Measurements from ENCODE around the gene FSTL4. TPM values are rescaled to one million over a fixed set of nuclear protein-coding genes. Genes with fewer than 3 reads are reported as not detected.

FSTL4 gene
- total RNA-seq, 2 experiments from 2014 or later = 0.36 TPM; not detected in 1

DNA sequence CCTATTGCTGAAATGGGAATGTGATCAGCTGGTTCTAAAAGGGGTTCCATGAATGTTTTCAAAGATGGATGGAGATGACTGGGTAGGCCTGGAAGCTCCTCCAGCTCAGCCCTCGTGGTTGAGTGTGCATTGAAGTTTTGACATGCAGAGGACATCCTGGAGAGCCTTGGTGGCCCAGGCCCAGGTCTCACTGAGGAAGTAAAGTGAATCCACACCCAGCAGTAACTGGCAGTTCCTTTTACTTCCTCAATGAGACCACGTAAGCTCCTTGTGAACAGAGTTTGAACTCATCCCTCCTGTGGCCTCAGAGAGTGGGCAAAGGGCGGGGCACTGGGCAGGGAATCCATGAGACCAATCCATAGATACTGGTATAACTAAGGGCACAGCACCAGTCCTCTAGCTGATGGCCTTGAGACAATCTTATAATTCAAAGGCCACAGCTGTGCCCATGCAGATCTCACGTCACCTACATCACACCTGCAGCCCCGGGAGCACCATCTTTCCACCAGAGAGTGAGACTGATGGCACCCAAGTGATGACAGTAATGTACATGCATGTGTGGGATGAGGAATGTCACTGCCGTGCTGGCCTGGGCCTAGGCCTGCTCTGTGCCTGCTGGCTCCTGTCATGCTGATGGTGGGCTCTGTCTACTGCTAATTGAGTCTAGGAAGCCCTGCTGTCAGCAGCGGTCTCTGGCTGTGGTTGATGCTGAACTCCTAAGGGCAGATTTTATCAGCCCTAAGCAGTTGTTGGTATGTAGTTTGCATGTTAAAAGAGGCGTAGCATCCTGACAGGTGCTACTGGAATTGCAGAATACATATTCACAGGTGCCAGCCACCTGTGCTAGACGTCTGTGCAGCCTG lies 257.8 kb downstream of the FSTL4 start:
- Mint-ChIP-seq H3K27ac (no peak overlapping the region), H3K4me1 (ENCODE audit: low read depth) (no peaks in the 10 kb centered on the region), H3K36me3 (no peaks in the 10 kb centered on the region), H3K27me3 (no peaks in the 10 kb centered on the region), H3K9me3 (no peaks in the 10 kb centered on the region), H3K4me3 (no peak overlapping the region)
- DNase-seq = no peak
- ChIA-PET POLR2A (no interaction called here), CTCF (no interaction called here)
- intact Hi-C loops (cut with micrococcal nuclease) = no loop called here

DNA sequence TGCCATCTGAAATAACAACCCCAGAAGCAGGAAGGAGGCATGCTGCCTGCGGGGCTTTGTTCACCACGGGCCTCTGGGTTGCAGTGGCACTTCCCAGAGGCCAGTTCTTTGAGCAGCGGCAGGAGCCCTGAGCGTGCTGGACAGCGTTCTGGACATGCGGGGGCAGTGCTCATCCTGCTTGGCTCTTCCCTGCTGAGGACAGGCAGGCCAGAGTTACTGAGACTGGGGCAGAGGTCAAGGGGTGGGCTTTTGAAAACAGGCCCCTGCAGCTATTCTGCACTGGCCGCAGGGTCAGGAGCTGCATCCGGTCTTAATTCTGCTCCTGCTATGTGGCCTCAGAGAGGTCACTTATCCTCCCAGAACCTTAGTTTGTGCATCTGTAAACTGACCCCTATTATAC lies 258.6 kb downstream of the FSTL4 start:
- intact Hi-C loops (cut with micrococcal nuclease) = no loop called here
- CTCF ChIA-PET = no interaction called here

DNA sequence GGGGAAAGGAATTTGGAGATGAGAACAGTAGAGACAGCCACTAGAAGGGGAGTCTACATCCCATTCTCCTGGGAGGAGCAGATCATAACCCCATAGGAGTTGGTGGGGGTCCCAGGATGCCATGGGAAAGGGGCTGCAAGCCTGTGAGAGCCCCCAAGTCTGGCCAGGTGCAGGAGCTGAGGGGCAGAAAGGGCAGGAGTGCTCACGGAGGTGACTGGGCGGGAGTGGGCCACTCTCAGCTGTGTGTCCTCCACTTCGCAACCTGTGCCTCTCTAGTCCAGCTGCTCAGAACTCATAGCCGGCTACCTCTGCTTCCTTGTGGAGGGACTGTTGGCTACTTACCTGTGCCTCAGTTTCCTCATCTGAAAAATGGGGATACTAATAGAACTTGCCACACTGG lies 263.9 kb downstream of the FSTL4 start:
- ChIA-PET POLR2A (no interaction called here), CTCF (interaction anchor here (0.6 kb wide), 1 partner anchor 152 kb away, joined by 3 read pairs; no protein-coding TSS in a partner anchor)
- H3K36me3 Mint-ChIP-seq = no peaks in the 10 kb centered on the region
- H3K4me1 Mint-ChIP-seq (ENCODE audit: low read depth) = no peaks in the 10 kb centered on the region
- no peaks in the 10 kb centered on the region for H3K9me3 Mint-ChIP-seq
- H3K27me3 Mint-ChIP-seq = peaks cover 14% of the 10 kb centered on the region
- intact Hi-C loops (cut with micrococcal nuclease) = no loop called here
- H3K27ac Mint-ChIP-seq = no peak overlapping the region
- no peak overlapping the region for H3K4me3 Mint-ChIP-seq
- no peak for DNase-seq

More for the DNA sequence above, 258.6 kb downstream of the FSTL4 start:
- POLR2A ChIA-PET = no interaction called here
- Mint-ChIP-seq H3K27ac (no peak overlapping the region), H3K4me3 (no peak overlapping the region), H3K9me3 (no peaks in the 10 kb centered on the region), H3K36me3 (no peaks in the 10 kb centered on the region), H3K27me3 (peaks cover 4% of the 10 kb centered on the region), H3K4me1 (ENCODE audit: low read depth) (no peaks in the 10 kb centered on the region)
- DNase-seq = no peak

DNA sequence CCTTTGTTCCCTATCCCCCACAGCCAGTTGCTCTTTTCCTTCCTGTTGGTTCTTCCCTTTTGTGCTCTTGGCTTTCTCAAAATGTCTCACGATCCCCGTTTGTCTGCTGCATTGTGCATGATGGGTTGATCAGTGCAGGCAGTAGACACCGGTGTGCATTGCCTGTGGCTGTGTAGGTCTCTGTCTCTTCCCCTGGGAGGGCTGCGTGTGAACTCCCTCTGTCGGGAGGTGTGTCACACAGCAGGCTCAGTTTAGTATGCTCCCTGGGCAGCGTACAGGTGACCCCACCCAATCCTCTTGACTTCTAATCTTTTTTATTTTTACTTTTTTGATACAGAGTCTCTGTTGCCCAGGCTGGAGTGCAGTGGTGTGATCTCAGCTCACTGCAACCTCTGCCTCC lies 265.3 kb downstream of the FSTL4 start:
- CTCF ChIA-PET = interaction anchor here (0.7 kb wide), 1 partner anchor 86 kb away, joined by 3 read pairs; no protein-coding TSS in a partner anchor
- H3K9me3 Mint-ChIP-seq = no peaks in the 10 kb centered on the region
- no peak overlapping the region for H3K4me3 Mint-ChIP-seq

DNA sequence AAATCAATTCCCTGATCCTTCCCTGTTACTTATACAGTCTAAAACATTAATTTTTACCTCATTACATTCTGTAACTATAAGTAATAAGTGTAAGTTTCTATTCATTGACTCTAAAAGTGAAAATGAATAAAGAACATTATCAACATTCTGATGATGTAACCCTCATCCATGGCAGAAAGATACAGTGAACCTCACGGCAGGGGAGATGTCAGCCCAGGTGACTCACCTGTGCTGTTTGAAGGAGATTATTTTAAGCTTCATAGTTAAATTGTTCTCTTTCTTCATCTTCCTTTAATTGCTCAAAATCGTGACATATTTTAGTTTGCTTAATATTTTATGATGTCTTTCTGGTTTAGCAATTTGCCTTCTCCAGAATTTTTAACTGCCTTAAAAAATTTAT lies 268.1 kb downstream of the FSTL4 start:
- no peak for DNase-seq
- POLR2A ChIA-PET = no interaction called here
- Mint-ChIP-seq H3K4me3 (no peak overlapping the region), H3K9me3 (no peaks in the 10 kb centered on the region), H3K4me1 (ENCODE audit: low read depth) (no peaks in the 10 kb centered on the region), H3K27me3 (peaks cover 14% of the 10 kb centered on the region), H3K36me3 (no peaks in the 10 kb centered on the region), H3K27ac (no peak overlapping the region)
- CTCF ChIA-PET = interaction anchor here (1.1 kb wide), 1 partner anchor 24 kb away, joined by 3 read pairs; no protein-coding TSS in a partner anchor
- intact Hi-C loops (cut with micrococcal nuclease) = no loop called here

More for the DNA sequence above, 265.3 kb downstream of the FSTL4 start:
- POLR2A ChIA-PET = no interaction called here
- peak; percentile 29 for DNase-seq
- intact Hi-C loops (cut with micrococcal nuclease) = no loop called here
- H3K36me3 Mint-ChIP-seq = no peaks in the 10 kb centered on the region
- H3K4me1 Mint-ChIP-seq (ENCODE audit: low read depth) = no peaks in the 10 kb centered on the region
- H3K27ac Mint-ChIP-seq = no peak overlapping the region
- H3K27me3 Mint-ChIP-seq = peaks cover 14% of the 10 kb centered on the region

DNA sequence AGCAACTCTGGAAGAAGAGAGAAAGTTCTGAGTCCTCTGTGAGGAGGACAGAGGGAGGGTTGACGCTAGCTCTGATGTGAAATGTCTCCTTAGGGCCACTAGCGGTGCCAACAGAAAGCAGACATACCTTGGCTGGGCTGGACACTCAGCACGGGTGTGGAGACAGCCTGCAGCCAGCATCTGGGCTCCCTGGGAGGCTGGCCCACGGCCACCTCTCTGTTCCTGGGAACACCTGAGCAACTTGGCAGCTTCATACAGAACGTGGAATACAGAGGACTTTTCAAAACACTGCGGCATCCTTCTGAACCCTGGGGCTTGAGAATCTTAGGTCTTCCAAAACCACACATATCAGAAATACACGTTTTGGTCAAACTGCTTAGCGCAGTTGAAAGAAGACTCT lies 269.1 kb downstream of the FSTL4 start:
- H3K9me3 Mint-ChIP-seq = no peaks in the 10 kb centered on the region
- DNase-seq = no peak
- no peak overlapping the region for H3K27ac Mint-ChIP-seq
- no peaks in the 10 kb centered on the region for H3K4me1 Mint-ChIP-seq (ENCODE audit: low read depth)
- ChIA-PET CTCF (no interaction called here), POLR2A (no interaction called here)
- intact Hi-C loops (cut with micrococcal nuclease) = no loop called here
- no peak overlapping the region for H3K4me3 Mint-ChIP-seq
- H3K27me3 Mint-ChIP-seq = peaks cover 7% of the 10 kb centered on the region
- H3K36me3 Mint-ChIP-seq = no peaks in the 10 kb centered on the region

DNA sequence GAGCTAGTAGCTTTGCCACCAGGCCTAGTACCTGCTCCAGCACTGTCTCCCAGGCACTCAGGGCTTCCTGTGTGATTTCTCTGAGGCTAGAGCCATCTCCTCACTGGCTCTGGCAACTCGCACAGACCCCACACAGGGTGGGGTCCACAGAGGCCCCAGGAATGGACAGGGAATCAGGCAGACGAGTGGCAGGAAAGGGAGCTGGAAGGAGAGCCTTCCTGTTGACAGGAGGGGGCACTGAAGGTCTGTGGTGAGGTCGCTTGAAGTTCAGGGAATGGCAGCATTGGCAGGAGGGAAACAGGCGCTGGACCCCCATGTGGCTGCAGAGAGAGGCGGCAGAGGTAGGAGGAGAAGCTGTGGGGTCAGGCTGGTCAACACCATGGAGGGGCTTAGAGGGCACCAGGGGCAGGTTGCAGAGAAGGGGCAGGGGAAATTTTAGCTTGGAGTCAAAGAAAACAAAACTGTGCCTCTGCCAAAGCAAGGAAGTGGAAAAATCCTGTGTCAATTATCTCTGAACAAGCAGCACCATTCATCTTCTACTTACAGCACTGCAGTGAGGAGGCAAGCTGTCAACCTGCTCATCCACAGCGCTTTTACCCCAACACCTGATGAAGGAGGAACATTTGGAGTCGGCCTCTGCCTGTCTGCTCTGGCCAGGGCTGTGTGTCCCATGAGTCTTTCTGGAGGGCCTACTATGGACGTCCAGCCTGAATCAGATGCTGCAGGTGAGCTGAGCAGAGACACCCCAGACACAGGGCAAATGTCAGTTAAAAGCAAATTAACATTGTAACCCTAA lies 270.2 kb downstream of the FSTL4 start:
- DNase-seq = peak; percentile 4
- no peaks in the 10 kb centered on the region for H3K9me3 Mint-ChIP-seq
- H3K4me1 Mint-ChIP-seq (ENCODE audit: low read depth) = no peaks in the 10 kb centered on the region
- intact Hi-C loops (cut with micrococcal nuclease) = no loop called here
- H3K36me3 Mint-ChIP-seq = no peaks in the 10 kb centered on the region
- peaks cover 4% of the 10 kb centered on the region for H3K27me3 Mint-ChIP-seq
- ChIA-PET CTCF (no interaction called here), POLR2A (no interaction called here)
- H3K27ac Mint-ChIP-seq = no peak overlapping the region
- no peak overlapping the region for H3K4me3 Mint-ChIP-seq

DNA sequence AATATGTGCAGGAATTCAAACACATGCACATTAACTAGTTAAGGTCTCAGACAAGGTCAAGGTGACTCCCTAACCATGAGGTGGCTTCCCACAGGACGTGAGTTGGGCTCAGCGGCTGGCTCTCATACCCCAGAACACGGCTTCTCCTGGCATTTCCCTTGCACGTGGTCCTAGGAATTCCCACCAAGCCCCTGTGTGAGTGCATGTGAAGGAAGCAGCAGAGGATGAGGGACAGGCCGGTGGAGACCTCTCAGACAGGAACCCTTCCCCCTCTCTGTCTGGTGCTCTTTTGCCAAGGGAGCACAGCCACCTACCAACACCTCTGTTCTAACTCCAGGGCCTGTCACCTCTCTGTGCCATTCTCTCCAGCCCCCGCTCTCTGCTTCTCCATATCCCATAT lies 271.0 kb downstream of the FSTL4 start:
- CTCF ChIA-PET = no interaction called here
- no peaks in the 10 kb centered on the region for H3K4me1 Mint-ChIP-seq (ENCODE audit: low read depth)

DNA sequence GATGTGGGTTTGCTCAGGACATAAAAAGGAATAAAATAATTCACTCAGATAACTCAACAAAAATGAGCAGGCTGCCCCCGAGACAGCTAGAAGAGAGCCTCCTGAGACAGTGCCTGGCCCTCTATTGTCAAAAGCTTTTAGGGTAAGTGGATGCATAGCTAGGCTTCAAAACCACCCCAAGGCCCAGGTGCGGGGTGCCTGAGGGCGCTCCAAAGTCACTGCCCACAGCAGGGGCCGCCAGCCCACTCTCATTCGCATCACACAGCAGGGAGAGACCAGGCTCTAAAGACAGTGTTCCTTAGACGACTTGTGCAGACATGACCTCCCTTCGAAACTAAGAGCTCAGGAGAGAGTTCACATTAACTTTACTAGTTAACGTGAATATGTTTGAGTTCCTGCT lies 271.5 kb downstream of the FSTL4 start:
- intact Hi-C loops (cut with micrococcal nuclease) = no loop called here
- Mint-ChIP-seq H3K9me3 (no peaks in the 10 kb centered on the region), H3K4me3 (no peak overlapping the region), H3K4me1 (ENCODE audit: low read depth) (no peaks in the 10 kb centered on the region), H3K27me3 (no peaks in the 10 kb centered on the region), H3K36me3 (no peaks in the 10 kb centered on the region), H3K27ac (no peak overlapping the region)
- ChIA-PET CTCF (no interaction called here), POLR2A (no interaction called here)
- DNase-seq = no peak

More for the DNA sequence above, 271.0 kb downstream of the FSTL4 start:
- Mint-ChIP-seq H3K36me3 (no peaks in the 10 kb centered on the region), H3K4me3 (no peak overlapping the region), H3K9me3 (no peaks in the 10 kb centered on the region), H3K27ac (no peak overlapping the region), H3K27me3 (peaks cover under 1% of the 10 kb centered on the region)
- peak; percentile 4 for DNase-seq
- POLR2A ChIA-PET = no interaction called here
- intact Hi-C loops (cut with micrococcal nuclease) = no loop called here

DNA sequence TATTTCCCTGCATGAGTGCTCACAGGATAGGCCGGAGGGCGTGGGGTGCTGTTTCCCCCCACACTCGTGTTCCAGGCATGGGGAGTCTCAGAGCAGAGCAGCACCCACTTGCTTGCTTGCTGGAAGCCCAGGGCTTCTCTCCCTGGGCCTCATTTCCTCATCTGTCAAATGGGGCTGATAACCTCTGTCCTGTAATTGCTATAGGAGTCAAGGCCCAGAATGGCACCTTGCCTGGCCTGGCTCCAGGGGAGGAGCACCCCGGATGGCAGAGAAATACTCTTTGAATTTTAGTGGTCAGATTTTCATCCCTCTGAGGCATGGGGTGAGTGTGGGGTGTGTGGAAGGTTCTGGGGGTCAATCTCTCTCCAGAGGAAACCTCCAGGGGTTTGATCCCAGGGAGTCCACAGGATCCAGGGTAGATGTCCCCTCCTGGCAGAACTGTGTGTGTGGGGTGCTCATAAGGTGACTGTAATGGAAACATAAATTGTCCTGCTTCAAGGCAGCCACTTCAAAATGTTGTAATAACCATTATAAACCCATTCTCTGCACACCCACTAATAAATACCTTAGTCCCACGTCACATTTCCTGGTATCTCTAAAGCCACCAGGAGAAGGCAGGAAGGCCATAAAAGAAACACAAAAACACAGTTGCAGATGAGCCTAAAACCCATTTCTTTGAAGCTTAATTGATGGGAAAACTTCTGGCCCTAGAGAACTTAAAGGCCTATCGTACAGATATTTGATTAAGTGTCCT lies 272.2 kb downstream of the FSTL4 start:
- Mint-ChIP-seq H3K9me3 (no peaks in the 10 kb centered on the region), H3K4me1 (ENCODE audit: low read depth) (no peaks in the 10 kb centered on the region), H3K27ac (no peak overlapping the region), H3K27me3 (no peaks in the 10 kb centered on the region), H3K4me3 (no peak overlapping the region), H3K36me3 (no peaks in the 10 kb centered on the region)
- ChIA-PET POLR2A (no interaction called here), CTCF (no interaction called here)
- DNase-seq = no peak
- intact Hi-C loops (cut with micrococcal nuclease) = no loop called here

DNA sequence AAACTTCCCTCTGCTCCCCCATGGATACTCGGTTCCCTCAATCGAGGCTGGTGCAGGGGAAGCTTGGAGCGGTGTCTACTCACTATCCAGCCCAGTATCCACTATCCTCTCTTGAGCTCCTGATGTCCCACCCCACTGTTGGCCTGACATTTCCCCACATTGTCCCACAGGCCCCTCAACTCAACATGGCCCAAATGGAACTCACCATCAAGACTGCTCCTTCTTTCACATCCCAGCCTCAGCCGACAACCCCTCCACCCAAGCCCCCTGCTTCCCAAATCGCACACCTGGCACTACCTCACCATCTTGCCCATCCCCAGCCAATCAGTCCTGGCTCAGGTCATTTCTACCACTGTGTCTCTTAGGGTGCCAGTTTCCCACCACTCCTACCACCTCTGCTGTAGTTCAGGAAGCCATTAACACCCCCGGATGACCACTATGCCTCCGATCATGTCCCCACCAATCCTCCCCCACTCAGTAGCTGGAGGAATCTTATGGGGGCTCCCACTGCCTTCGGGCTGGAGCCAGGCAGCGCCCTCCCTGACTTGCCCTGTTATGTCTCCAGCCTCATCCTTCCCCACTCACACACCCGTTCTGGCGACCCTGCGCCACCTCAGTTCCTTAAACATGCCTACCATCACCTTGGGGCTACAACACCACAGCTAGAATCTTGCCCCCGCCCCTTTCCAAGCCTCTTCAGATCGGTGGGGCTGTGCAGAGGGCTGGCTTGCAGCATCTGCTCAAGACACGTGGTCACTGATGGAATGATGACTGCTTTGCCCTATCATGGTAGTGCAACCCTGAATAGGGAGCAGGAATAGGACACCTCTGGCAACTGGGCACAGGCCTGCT lies 273.6 kb downstream of the FSTL4 start:
- Mint-ChIP-seq H3K36me3 (no peaks in the 10 kb centered on the region), H3K4me3 (no peak overlapping the region), H3K27ac (no peak overlapping the region), H3K27me3 (no peaks in the 10 kb centered on the region), H3K9me3 (no peaks in the 10 kb centered on the region), H3K4me1 (ENCODE audit: low read depth) (no peaks in the 10 kb centered on the region)
- intact Hi-C loops (cut with micrococcal nuclease) = no loop called here
- POLR2A ChIA-PET = no interaction called here
- CTCF ChIA-PET = interaction anchor here (1.1 kb wide), 1 partner anchor 85 kb away, joined by 3 read pairs; no protein-coding TSS in a partner anchor
- DNase-seq = no peak

Data from activated CD4-positive, alpha-beta memory T cell treated with anti-CD3 and anti-CD28 coated beads for 36 hours (primary cell).